HepG2 (cell line): ENCODE data around the gene ITPK1. TPM values are rescaled to one million over a fixed set of nuclear protein-coding genes. Genes with fewer than 3 reads are reported as not detected.

Source experiments
- ATAC-seq: fragments of 200-7000 bp; cut with Tn5 transposase; 3 replicates; pipeline ENCODE4 v1.9.1; 2020; ENCODE audit warnings: mild to moderate bottlenecking, moderate library complexity
- BruUV-seq: library from RNA; stranded (reverse); fragments of 400-500 nt; replicated peaks from 2 replicates; lab custom pipeline; 2021; lab: Mats Ljungman, UMichigan
- CTCF ChIA-PET: fragments of 300-600 bp; formaldehyde crosslinking; extraction: SDS; loops from one replicate; lab custom pipeline; 2021; ENCODE audit warnings: low total read pairs, inconsistent platforms, low intra/inter-chr PET ratio; lab: Yijun Ruan, JAX
- POLR2A ChIA-PET: fragments of 350-600 bp; sonication (Branson Sonifier 250); formaldehyde crosslinking; loops from one replicate; lab custom pipeline; 2020; ENCODE audit warnings: antibody characterized with exemption, inconsistent platforms; lab: Yijun Ruan, JAX
- DNase-seq: peaks from one replicate; pipeline ENCODE4 v3.0.0-alpha.2; 2015; ENCODE audit warnings: low spot score
- FAIRE-seq: peaks from 3 replicates; lab custom pipeline; 2011; peaks lifted over from hg19 to GRCh38; lab: Jason Lieb, UNC
- H2AFZ ChIP-seq: one replicate; pipeline ENCODE4 v1.6.1; 2011; ENCODE audit warnings: low read length, inconsistent platforms
- H3K27ac ChIP-seq: fragments of 300-600 bp; 3 replicates; pipeline ENCODE4 v1.8.0; 2011; ENCODE audit warnings: mixed run types, mild to moderate bottlenecking, mixed read lengths, low read length, inconsistent platforms; ENCODE audit not compliant: insufficient read depth; ENCODE audit errors: extremely low read length
- H3K27me3 ChIP-seq, 2 experiments: fragments of 200-600 bp in 1 of 2; 2 replicates in 1 of 2; 3 replicates in 1 of 2; pipeline versions ENCODE4 v1.6.0 to v1.8.0; 2011; ENCODE audit warnings: low read length in 2 of 2, mild to moderate bottlenecking in 2 of 2, moderate library complexity in 2 of 2, inconsistent platforms in 1 of 2; ENCODE audit not compliant: insufficient read depth in 2 of 2, control insufficient read depth in 1 of 2
- H3K36me3 ChIP-seq, 2 experiments: fragments of 200-600 bp in 1 of 2; replicated peaks in 1 of 2; 2 replicates in 1 of 2; 3 replicates in 1 of 2; pipeline versions ENCODE4 v1.5.1 to v1.8.0; 2011; ENCODE audit warnings: low read length in 2 of 2, inconsistent platforms in 1 of 2; ENCODE audit not compliant: insufficient read depth in 2 of 2, control insufficient read depth in 1 of 2
- H3K4me1 ChIP-seq: 2 replicates; pipeline ENCODE4 v1.5.1; 2012; ENCODE audit warnings: low read length, inconsistent platforms; ENCODE audit not compliant: insufficient read depth
- H3K4me2 ChIP-seq: 2 replicates; pipeline ENCODE4 v1.6.0; 2011; ENCODE audit warnings: low read depth, low read length, inconsistent platforms
- H3K4me3 ChIP-seq, 3 experiments: fragments of 200-600 bp in 1 of 3; sonication (generic), shearing (Covaris generic) in 1 of 3; replicated peaks in 1 of 3; 2 replicates each; pipeline ENCODE4 v1.5.1; 2011 to 2016; ENCODE audit warnings: low read length in 3 of 3, inconsistent platforms in 2 of 3, low read depth in 2 of 3, mild to moderate bottlenecking in 2 of 3, control low read depth in 1 of 3, mixed read lengths in 1 of 3; ENCODE audit not compliant: insufficient read depth in 1 of 3
- H3K79me2 ChIP-seq: one replicate; pipeline ENCODE4 v1.6.1; 2011; ENCODE audit warnings: low read length, inconsistent platforms; ENCODE audit not compliant: insufficient read depth
- H3K9ac ChIP-seq: 2 replicates; pipeline ENCODE4 v1.6.0; 2011; ENCODE audit warnings: mild to moderate bottlenecking, low read depth, low read length, inconsistent platforms; ENCODE audit not compliant: insufficient read depth
- H3K9me3 ChIP-seq: 2 replicates; pipeline ENCODE4 v1.5.1; 2012; ENCODE audit warnings: mild to moderate bottlenecking, low read length
- H4K20me1 ChIP-seq: 2 replicates; pipeline ENCODE4 v1.6.0; 2011; ENCODE audit warnings: inconsistent platforms, mild to moderate bottlenecking, low read length, moderate library complexity; ENCODE audit not compliant: insufficient read depth
- CEBPG ChIP-seq: IDR thresholded peaks from 2 replicates; pipeline ENCODE4 v1.6.1; 2016
- DR1 ChIP-seq: sonication (generic); formaldehyde crosslinking; IDR thresholded peaks from 2 replicates; pipeline ENCODE4 v1.8.0; 2021; ENCODE audit warnings: mild to moderate bottlenecking, missing genetic modification reagents, inconsistent platforms
- FOXC1 ChIP-seq: sonication (generic); formaldehyde crosslinking; IDR thresholded peaks from 2 replicates; pipeline ENCODE4 v1.8.0; 2022; ENCODE audit warnings: mild to moderate bottlenecking, missing genetic modification reagents, borderline replicate concordance
- HIVEP1 ChIP-seq: sonication (generic); formaldehyde crosslinking; IDR thresholded peaks from 2 replicates; pipeline ENCODE4 v1.4.0; 2020; ENCODE audit warnings: mild to moderate bottlenecking, missing genetic modification reagents
- HNRNPUL1 ChIP-seq: fragments of 200-400 bp; formaldehyde crosslinking; IDR thresholded peaks from 2 replicates; pipeline ENCODE4 v1.6.1; 2017; ENCODE audit warnings: low read depth, mild to moderate bottlenecking, low read length, moderate library complexity
- HOMEZ ChIP-seq: IDR thresholded peaks from 2 replicates; pipeline ENCODE4 v1.6.1; 2016; ENCODE audit warnings: low read depth
- KAT8 ChIP-seq: IDR thresholded peaks from 2 replicates; pipeline ENCODE4 v1.6.1; 2016; ENCODE audit warnings: missing genetic modification reagents, missing compliant biosample characterization
- SATB2 ChIP-seq: sonication (generic); formaldehyde crosslinking; IDR thresholded peaks from 2 replicates; pipeline ENCODE4 v1.5.0; 2020; ENCODE audit warnings: missing genetic modification reagents
- ZFP90 ChIP-seq: sonication (generic); formaldehyde crosslinking; IDR thresholded peaks from 2 replicates; pipeline ENCODE4 v1.8.0; 2022; ENCODE audit warnings: missing genetic modification reagents, mild to moderate bottlenecking, inconsistent platforms, borderline replicate concordance
- ZNF207 ChIP-seq: fragments of 450-650 bp; IDR thresholded peaks from 2 replicates; pipeline ENCODE4 v1.6.1; 2016; ENCODE audit warnings: antibody characterized with exemption, borderline replicate concordance
- ZNF232 ChIP-seq: sonication (generic); formaldehyde crosslinking; IDR thresholded peaks from 2 replicates; pipeline ENCODE4 v1.4.0; 2020; ENCODE audit warnings: missing genetic modification reagents, borderline replicate concordance
- ZNF660 ChIP-seq: sonication (generic); formaldehyde crosslinking; IDR thresholded peaks from 2 replicates; pipeline ENCODE4 v1.5.1; 2020; ENCODE audit warnings: mild to moderate bottlenecking, low read depth, missing genetic modification reagents, borderline replicate concordance
- ZNF672 ChIP-seq: sonication (generic); formaldehyde crosslinking; IDR thresholded peaks from 2 replicates; pipeline ENCODE4 v1.8.1; 2022; ENCODE audit warnings: missing genetic modification reagents
- ZNF674 ChIP-seq: sonication (generic); formaldehyde crosslinking; IDR thresholded peaks from 2 replicates; pipeline ENCODE4 v1.5.0; 2020; ENCODE audit warnings: low read depth, mild to moderate bottlenecking, missing genetic modification reagents
- ZNF703 ChIP-seq: sonication (generic); formaldehyde crosslinking; IDR thresholded peaks from 2 replicates; pipeline ENCODE4 v1.5.1; 2020; ENCODE audit warnings: missing genetic modification reagents, mild to moderate bottlenecking, moderate library complexity, borderline replicate concordance
- WGBS: methylation state at CpG from one replicate; pipeline ENCODE4 v1.1.6; 2017; ENCODE audit warnings: low lambda C conversion rate; 5-methylcytosine and 5-hydroxymethylcytosine counted together
- in situ Hi-C: cut with HindIII; loops from 2 replicates; pipeline ENCODE4 v1.10.0; 2017; ENCODE audit warnings: low pct_unique_long_range_greater_than_20kb; ENCODE audit not compliant: extremely low pct_ligation_motif_present
- intact Hi-C: fragments of 100-400 bp; cut with micrococcal nuclease; formaldehyde crosslinking; loops from one replicate; pipeline ENCODE4 v1.10.0; 2022; ENCODE audit not compliant: unreplicated experiment
- polyA plus RNA-seq, 8 experiments: library from polyadenylated mRNA; depleted of rRNA in 3 of 8; stranded (reverse) in 7 of 8; unstranded in 1 of 8; fragments of >200 nt; fragmentation: Illumina TruSeq in 4 of 8; extraction: Trizol in 4 of 8; gene quantifications; 2 replicates each; pipeline versions ENCODE4 v1.2.1 to v1.2.3, GENCODE V29; 2011 to 2016; ENCODE audit warnings: low read depth in 4 of 8, missing spikeins in 1 of 8, mixed read lengths in 1 of 8; ENCODE audit not compliant: insufficient read depth in 1 of 8
- total RNA-seq, 5 experiments: library from RNA; depleted of rRNA; stranded (reverse); fragments of >200 nt; fragmentation: Illumina TruSeq; extraction: Trizol; gene quantifications; 2 replicates each; pipeline ENCODE4 v1.2.3, GENCODE V29; 2016; ENCODE audit warnings: low read depth in 1 of 5

ITPK1 gene
- total and polyA plus RNA-seq, 2 of the 13 experiments (the other 11 are each of a cell fraction or from before 2014, with no cell fraction given) = 20.5 to 47.5 TPM

- Histone ChIP-seq H4K20me1 (no peaks in the 10 kb centered on the region), H3K9ac (no peak overlapping the region), H2AFZ (no peak overlapping the region), H3K4me2 (no peak overlapping the region), H3K27ac (no peak overlapping the region), H3K79me2 (no peaks in the 10 kb centered on the region), H3K27me3 (no peaks in the 10 kb centered on the region; a peak in 1 of 5 replicates), H3K4me1 (no peaks in the 10 kb centered on the region), H3K36me3 (peaks cover 7 to 27% of the 10 kb centered on the region in 2 experiments; a peak in 2 of 5 replicates), H3K4me3 (no peak overlapping the region), H3K9me3 (no peaks in the 10 kb centered on the region)
- POLR2A ChIA-PET = no interaction called here
- CTCF ChIA-PET = interaction anchor here (1.3 to 1.6 kb wide), 2 partner anchors 186 to 207 kb away, joined by 3 to 4 read pairs; no protein-coding TSS in a partner anchor
- TF ChIP-seq ZNF674 (CRISPR knock-in tag) (no peak), ZFP90 (CRISPR knock-in tag) (no peak), ZNF703 (CRISPR knock-in tag) (no peak), HIVEP1 (CRISPR knock-in tag) (no peak), FOXC1 (CRISPR knock-in tag) (no peak), ZNF232 (CRISPR knock-in tag) (no peak), DR1 (CRISPR knock-in tag) (no peak), KAT8 (CRISPR knock-in tag) (no peak), ZNF672 (CRISPR knock-in tag) (no peak), SATB2 (CRISPR knock-in tag) (no peak), CEBPG (CRISPR knock-in tag) (no peak), HNRNPUL1 (no peak), ZNF660 (CRISPR knock-in tag) (no peak), ZNF207 (no peak), HOMEZ (no peak)
- ATAC-seq = no peak
- WGBS = 97% methylated on average over 5 of the region's 6 CpGs
- FAIRE-seq = no peak
- in situ Hi-C loops (loop anchor here (5.0 to 10.0 kb wide), 2 partner anchors 161 to 184 kb away; partner anchors contain the start of gene ITPK1), intact Hi-C loops (no loop called here)
- DNase-seq = no peak
- BruUV-seq = no TSS peak
These were observed 162.2 kb downstream of the ITPK1 start for GRCh38 chr14:92953526-92953925.
